DMS53 (cell line): Measurements from ENCODE around the gene DLGAP4.
"Not testable (repeated sequence)": the region's sequence is repeated elsewhere in the genome, so short reads cannot be mapped to it uniquely, and the experiment has no call there.

ENCODE experiments used
- DNase-seq: peaks from one replicate; lab custom pipeline; 2025; lab: John Stamatoyannopoulos, UW

Gene DLGAP4

DNA sequence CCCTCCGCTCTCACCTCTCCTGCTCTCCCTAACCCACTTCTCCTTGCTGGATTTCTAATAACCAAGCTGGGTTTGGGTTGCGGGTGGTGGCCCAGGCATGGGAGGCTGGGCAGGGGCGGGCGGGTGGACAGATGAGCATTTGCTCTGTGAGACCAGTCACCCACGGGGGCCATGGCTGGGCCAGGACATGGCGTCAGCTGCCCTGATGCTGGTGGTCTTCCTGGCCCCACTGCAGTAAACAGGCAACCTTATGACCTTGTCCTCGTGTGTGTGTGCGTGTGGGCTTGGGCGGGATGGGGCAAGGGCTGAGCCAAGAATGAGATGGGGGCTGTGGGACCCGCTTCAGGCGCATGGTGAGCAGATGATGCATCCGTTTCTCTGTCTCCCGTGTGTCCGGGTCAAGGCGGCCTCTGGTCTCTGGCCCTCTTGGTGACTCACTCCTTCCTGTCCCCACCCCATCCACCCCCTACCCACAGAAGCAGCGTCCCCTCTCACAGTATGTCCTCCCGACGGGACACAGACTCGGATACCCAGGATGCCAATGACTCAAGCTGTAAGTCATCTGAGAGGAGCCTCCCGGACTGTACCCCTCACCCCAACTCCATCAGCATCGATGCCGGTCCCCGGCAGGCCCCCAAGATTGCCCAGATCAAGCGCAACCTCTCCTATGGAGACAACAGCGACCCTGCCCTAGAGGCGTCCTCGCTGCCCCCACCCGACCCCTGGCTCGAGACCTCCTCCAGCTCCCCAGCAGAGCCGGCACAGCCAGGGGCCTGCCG is 193.8 kb downstream of the DLGAP4 start:
- DNase-seq, result no peak

- DNase-seq, result no peak
Measured at GRCh38 chr20:36501367-36502006, 195.3 kb downstream of the DLGAP4 start.

DNA sequence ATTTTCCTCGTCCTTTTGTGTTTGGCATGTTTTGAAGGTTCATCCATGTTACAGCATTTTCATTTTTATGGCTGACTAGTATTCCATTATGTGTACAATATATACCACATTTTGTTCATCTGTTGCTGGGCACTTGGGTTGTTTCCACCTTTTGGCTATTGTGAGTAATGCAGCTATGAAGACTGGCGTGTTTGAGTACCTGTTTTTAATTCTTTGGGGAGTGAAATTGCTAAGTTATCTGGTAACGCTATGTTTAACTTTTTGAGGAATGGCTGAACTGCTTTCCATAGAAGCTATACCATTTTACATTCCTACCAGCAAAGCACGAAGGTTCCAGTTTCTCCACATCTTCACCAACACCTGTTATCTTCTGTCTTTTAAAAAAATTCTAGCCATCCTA is 198.2 kb downstream of the DLGAP4 start:
- no peak for DNase-seq

GRCh38 chr20:36506253-36506652 is 200.1 kb downstream of the DLGAP4 start:
- DNase-seq, result peak; percentile 40

DNA sequence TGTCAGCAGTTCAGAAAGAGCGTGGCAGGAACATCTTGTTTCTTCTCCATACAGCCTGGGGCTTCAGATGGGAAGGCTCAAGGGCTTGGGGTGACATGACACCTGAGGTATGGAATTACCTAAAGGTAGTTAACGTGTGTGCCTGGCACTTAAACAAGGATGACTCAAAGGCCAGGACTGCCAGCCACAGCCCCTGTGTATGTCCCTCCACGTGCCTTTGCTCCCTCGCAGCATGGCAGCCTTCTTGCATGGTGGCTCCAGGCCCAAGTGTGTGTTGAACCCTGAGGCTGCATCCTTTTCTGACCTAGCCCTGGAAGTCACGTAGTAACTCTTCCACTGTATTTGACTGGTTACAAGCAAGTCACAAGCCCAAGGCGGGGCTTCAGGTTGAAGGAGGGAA is 201.6 kb downstream of the DLGAP4 start:
- DNase-seq, result no peak

GRCh38 chr20:36519012-36519719 is 213.0 kb downstream of the DLGAP4 start:
- no peak for DNase-seq

- peak; percentile 26 for DNase-seq
Measured at GRCh38 chr20:36519944-36520343, 213.8 kb downstream of the DLGAP4 start.

DNA sequence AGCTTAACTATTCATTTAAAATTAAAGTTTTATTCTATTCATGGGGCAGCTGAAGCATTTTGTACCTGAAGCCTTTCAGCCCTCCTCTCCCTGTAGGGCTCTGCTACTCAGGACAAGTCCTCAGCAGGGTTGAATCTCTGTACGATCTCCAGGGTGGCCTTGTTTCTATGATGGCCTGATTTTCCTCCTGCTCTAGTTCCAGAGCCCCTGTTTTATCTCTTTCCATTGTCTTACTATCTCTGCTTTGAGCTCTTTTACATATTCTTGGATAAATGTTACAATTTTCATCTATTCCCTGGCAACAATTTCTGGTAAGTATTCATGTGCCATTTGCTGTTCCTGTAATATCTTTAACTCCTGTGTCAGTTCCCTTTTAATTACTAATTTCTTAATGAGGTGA is 215.4 kb downstream of the DLGAP4 start:
- DNase-seq, result no peak

DNA sequence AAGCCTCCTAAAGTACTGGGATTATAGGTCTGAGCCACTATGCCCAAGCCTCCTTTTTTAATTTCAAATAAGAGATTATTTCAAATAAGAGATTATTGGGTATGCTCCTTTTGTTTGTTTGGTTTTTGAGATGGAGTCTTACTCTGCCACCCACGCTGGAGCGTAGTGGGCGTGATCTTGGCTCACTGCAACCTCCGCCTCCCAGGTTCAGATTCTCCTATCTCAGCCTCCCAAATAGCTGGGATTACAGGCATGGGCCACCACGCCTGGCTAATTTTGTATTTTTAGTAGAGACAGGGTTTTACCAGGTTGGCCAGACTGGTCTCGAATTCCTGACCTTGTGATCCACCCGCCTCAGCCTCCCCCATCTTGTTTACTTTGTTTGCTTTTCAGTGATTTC is 216.3 kb downstream of the DLGAP4 start:
- not testable (repeated sequence) for DNase-seq

DNA sequence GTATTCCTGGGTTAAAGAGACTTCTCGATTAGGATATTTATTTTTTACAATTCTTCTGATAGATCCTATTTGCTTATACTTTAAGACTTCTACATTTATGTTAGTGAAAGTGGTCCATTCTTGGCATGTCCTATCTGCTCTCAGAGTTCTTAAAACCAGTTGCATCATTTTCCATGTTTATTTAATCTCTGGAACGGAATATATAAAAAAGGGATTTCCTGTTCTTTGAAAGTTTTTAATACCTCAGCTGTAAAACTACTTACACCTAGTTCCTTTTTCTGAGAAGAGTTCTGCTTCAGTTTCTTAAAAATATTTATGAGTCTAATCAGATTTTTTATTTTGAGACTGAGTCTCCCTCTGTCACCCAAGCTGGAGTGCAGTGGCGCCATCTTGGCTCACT is 217.2 kb downstream of the DLGAP4 start:
- no peak for DNase-seq

- DNase-seq, result no peak
Measured at GRCh38 chr20:36525620-36526365, 219.7 kb downstream of the DLGAP4 start.

- DNase-seq, result no peak
Measured at GRCh38 chr20:36526521-36527011, 220.4 kb downstream of the DLGAP4 start.

DNA sequence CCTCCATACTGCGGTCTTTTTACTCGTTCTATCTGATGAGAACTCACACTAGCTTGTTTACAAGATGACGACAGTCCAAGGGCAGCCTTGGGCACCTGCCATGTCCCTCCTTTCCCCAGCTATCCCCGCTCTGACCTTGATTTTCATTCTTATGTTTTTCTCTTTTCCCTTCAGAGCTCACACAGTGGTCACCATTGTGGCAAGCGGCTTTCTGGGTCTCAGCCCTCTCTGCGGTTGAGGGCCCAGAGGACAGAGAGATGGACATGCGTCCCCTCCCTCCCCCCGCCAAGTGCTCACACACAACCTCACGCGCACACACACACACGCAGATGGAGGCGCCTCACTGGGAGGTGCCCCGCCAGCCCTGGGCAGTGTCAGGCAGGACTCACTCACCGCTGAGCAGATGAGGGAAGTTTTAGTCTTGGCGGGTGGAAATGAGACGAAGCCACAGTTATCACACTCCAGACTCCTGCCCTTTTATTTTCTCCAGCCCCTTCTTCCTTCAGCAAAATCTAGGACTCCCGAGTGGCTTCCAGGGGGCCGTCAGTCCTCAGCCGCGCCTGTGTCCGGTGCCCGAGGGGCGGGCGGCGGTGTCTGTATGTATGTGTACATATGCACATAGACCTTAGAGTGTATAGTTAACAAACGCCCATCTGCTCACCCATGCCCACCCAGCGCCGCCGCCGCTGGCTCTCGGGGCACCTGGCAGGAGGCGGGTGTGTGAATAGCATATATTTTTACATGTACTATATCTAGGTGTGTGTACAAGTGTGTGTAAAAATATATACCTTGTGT is 221.4 kb downstream of the DLGAP4 start:
- no peak for DNase-seq

- DNase-seq, result no peak
Measured at GRCh38 chr20:36528176-36528874, 222.2 kb downstream of the DLGAP4 start.

DNA sequence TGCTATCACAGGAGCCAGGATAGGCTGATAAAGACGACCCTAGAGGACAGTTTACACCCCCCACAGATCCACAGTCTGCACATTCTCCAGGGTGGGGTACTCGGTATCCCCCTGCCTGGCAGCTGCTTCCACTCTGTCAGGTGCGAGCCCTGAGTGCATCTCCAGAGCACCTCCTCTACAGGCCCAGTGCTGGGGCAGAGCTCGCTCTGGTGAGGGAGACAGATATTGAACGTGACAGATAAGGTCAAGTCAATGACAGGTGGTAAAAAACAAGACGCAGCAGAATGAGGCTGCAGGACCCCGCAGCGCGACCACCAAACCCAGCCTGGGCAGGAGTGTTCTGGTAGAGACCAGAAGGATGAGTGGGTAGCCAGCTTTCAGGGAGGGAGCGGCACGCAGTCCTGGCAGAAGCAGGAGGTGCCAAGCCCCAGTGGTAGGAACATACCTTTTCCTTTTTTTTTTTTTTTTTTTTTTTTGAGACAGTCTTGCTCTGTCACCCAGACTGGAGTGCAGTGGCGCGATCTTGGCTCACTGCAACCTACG is 222.8 kb downstream of the DLGAP4 start:
- DNase-seq, result no peak

- peak; percentile 65 for DNase-seq
Measured at GRCh38 chr20:36532388-36532787, 226.2 kb downstream of the DLGAP4 start.

- DNase-seq, result no peak
Measured at GRCh38 chr20:36532822-36533221, 226.7 kb downstream of the DLGAP4 start.

DNA sequence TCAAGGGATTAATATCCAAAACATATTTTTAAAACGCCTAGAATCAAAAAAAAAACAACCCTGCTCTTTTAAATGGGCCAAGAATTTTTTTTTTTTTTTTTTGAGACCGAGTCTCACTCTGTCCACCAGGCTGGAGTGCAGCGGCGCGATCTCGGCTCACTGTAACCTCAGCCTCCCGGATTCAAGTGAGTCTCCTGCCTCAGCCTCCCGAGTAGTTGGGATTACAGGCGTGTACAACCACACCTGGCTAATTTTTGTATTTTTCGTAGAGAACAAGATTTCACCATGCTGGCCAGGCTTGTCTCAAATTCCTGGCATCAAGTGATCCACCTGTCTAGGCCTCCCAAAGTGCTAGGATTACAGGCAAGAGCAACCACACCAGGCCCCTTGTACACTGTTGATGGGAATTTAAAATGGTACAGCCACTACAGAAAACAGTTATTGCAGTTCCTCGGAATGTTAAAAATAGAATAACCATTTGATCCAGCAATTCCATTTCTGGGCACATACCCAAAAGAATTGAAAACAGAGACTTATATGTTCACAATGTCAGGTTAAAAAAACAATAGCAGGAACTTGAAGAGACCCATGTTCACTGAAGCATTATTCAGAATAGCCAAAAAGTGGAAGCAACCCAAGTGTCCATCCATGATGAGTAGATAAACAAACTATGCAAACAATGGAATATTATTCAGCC is 232.0 kb downstream of the DLGAP4 start:
- DNase-seq, result no peak

DNA sequence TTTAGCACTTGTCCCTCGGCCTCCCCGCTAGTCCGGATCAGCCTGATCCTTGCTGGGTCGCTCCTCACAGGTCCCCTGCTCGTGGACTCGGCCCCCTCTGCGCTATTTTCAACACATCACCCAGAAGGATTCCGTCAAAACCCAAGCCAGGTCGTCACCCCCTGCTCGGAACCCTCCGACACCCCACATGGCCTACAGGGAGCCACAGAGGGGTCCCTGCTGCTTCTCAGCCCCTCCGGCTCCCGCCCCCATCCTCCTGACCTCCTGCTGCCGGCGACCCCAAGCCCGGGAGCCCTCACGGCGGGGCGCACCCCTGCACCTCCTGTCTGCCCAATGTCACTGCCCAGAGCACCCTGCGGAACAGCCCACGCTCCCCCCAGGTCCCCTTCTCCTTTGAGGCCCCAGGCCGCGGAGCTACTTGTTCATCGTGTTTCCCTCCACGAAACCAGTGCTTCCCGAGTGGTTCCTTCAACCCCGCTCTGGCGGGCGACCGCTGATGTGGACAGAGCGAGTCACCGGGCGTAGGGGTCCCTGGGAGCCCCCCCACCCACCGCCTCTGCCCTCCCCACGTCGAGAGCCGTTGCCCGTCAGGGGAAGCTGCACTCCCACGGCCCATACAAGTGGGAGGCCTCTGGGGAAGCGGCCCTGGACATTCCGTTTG is 234.5 kb downstream of the DLGAP4 start:
- DNase-seq, result no peak
